ENCODE measurements around the gene TMEM134. TPM values are rescaled to one million over a fixed set of nuclear protein-coding genes. Genes with fewer than 3 reads are reported as not detected.
A peak's percentile ranks its signal among the peaks of the same experiment; 100 is the strongest.
"Not testable (repeated sequence)": the region's sequence is repeated elsewhere in the genome, so short reads cannot be mapped to it uniquely, and the experiment has no call there.

The TMEM134 gene
- total RNA-seq, 1 donor from 2014 or later = 85.3 TPM

GRCh38 chr11:67435031-67435726, 33.9 kb downstream of the TMEM134 start:
- DNase-seq (ENCODE audit: missing footprints) (no peak), ATAC-seq (no peak)
- intact Hi-C loops (cut with DNase I) = no loop called here

- DNase-seq (ENCODE audit: missing footprints) (no peak), ATAC-seq (no peak)
- intact Hi-C loops (cut with DNase I) = no loop called here
Observed at GRCh38 chr11:67434395-67434881, 34.6 kb downstream of the TMEM134 start.

GRCh38 chr11:67433536-67434394, 35.3 kb downstream of the TMEM134 start:
- intact Hi-C loops (cut with DNase I) = no loop called here
- DNase-seq (ENCODE audit: missing footprints) (no peak), ATAC-seq (no peak)

- intact Hi-C loops (cut with DNase I) = no loop called here
- DNase-seq (ENCODE audit: missing footprints) = no peak
- ATAC-seq = no peak
Observed at GRCh38 chr11:67432655-67433349, 36.2 kb downstream of the TMEM134 start.

- ATAC-seq = no peak
- no peak for DNase-seq (ENCODE audit: missing footprints)
- intact Hi-C loops (cut with DNase I) = no loop called here
Observed at GRCh38 chr11:67431346-67432249, 37.5 kb downstream of the TMEM134 start.

- no peak for DNase-seq (ENCODE audit: missing footprints)
- ATAC-seq = no peak
- intact Hi-C loops (cut with DNase I) = no loop called here
Observed at GRCh38 chr11:67429722-67430121, 39.3 kb downstream of the TMEM134 start.

- ATAC-seq (no peak), DNase-seq (ENCODE audit: missing footprints) (no peak)
- intact Hi-C loops (cut with DNase I) = no loop called here
Observed at GRCh38 chr11:67429038-67429668, 39.9 kb downstream of the TMEM134 start.

- ATAC-seq (peak; percentile 92), DNase-seq (ENCODE audit: missing footprints) (peak; percentile 99)
- intact Hi-C loops (cut with DNase I) = loop anchor here (1.0 kb wide), 1 partner anchor 36 kb away; no protein-coding TSS in a partner anchor
Observed at GRCh38 chr11:67428052-67429001, 40.7 kb downstream of the TMEM134 start, which contains the start of gene RPS6KB2. Gene RPS6KB2, plus strand, starts transcription at chr11:67428494. Its CDS starts 52 bp downstream, at chr11:67428546.

GRCh38 chr11:67427364-67427859, 41.6 kb downstream of the TMEM134 start:
- DNase-seq (ENCODE audit: missing footprints); intact Hi-C loops (cut with DNase I); ATAC-seq: not testable (repeated sequence)

- DNase-seq (ENCODE audit: missing footprints) = no peak
- intact Hi-C loops (cut with DNase I) = no loop called here
- ATAC-seq = no peak
Observed at GRCh38 chr11:67423891-67424613, 45.0 kb downstream of the TMEM134 start.

GRCh38 chr11:67423466-67423865, 45.6 kb downstream of the TMEM134 start:
- intact Hi-C loops (cut with DNase I) = no loop called here
- DNase-seq (ENCODE audit: missing footprints) = no peak
- no peak for ATAC-seq

GRCh38 chr11:67422891-67423290, 46.2 kb downstream of the TMEM134 start:
- DNase-seq (ENCODE audit: missing footprints) = no peak
- ATAC-seq = no peak
- intact Hi-C loops (cut with DNase I) = no loop called here

GRCh38 chr11:67421430-67422031, 47.5 kb downstream of the TMEM134 start:
- ATAC-seq = no peak
- no peak for DNase-seq (ENCODE audit: missing footprints)
- intact Hi-C loops (cut with DNase I) = no loop called here

GRCh38 chr11:67420646-67421429, 48.2 kb downstream of the TMEM134 start:
- DNase-seq (ENCODE audit: missing footprints) (peak; percentile 99), ATAC-seq (peak; percentile 92)
- intact Hi-C loops (cut with DNase I) = no loop called here

- DNase-seq (ENCODE audit: missing footprints) (no peak), ATAC-seq (no peak)
- intact Hi-C loops (cut with DNase I) = no loop called here
Observed at GRCh38 chr11:67420147-67420645, 48.9 kb downstream of the TMEM134 start.
